ENCODE data around the gene TNC. TPM values are rescaled to one million over a fixed set of nuclear protein-coding genes. Genes with fewer than 3 reads are reported as not detected.

The TNC gene
- polyA plus RNA-seq, 3 donors, result 0.02 TPM; not detected in 2

DNA sequence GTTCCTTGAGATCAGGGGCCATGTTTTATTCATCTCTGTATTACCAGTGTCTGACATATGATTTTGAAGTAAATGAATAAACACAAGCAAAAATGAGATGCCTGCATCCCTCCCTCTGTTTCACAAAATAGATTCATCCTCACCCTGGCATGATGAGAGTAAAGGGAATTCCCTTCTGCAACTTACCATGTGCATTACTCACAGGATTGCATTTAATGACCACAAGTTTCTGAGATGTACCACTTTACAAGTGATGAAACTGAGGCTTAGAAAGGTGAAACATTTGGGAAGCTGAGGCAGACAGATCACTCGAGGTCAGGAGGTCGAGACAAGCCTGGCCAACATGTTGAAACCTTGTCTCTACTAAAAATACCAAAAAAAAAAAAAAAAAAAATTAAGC is 113.4 kb downstream of the TNC start:
- H2AFZ ChIP-seq (ENCODE audit: insufficient read depth, low read depth, low read length, poor library complexity, severe bottlenecking), result no peak overlapping the region
- Mint-ChIP-seq H3K9me3 (no peaks in the 10 kb centered on the region), H3K36me3 (no peaks in the 10 kb centered on the region), H3K4me1 (peaks cover 37% of the 10 kb centered on the region), H3K4me3 (no peak overlapping the region), H3K27me3 (ENCODE audit: low read depth in 3 of 3) (peaks cover 2 to 4% (median 3%) of the 10 kb centered on the region in 3 donors), H3K27ac (peak overlapping the region in 3 of 7 donors; percentile 3 to 73 (median 43))
- H3K9ac ChIP-seq (ENCODE audit: insufficient read depth, low read length, poor library complexity, severe bottlenecking), result no peak overlapping the region
- H3K4me3 ChIP-seq (replicated peaks in 1 of 3; ENCODE audit: low read depth in 2 of 3, low read length in 3 of 3), result no peak overlapping the region
- H3K9me3 ChIP-seq (replicated peaks in 1 of 2; ENCODE audit: control insufficient read depth in 1 of 2, insufficient read depth in 1 of 2, low read length in 2 of 2), result no peaks in the 10 kb centered on the region
- H3K4me1 ChIP-seq (ENCODE audit: control insufficient read depth in 1 of 2, insufficient read depth in 2 of 2, low read length in 2 of 2), result peaks cover 31 to 39% of the 10 kb centered on the region in 2 donors
- no peak overlapping the region for H3K27ac ChIP-seq (ENCODE audit: low read depth in 1 of 2, low read length in 2 of 2)
- H3K4me2 ChIP-seq (replicated peaks; ENCODE audit: extremely low read depth, low read length, poor library complexity, severe bottlenecking), result no peak overlapping the region
- no peaks in the 10 kb centered on the region for H3K27me3 ChIP-seq (ENCODE audit: control insufficient read depth in 2 of 2, insufficient read depth in 2 of 2, low read length in 2 of 2)
- TF ChIP-seq, protein P1, sequence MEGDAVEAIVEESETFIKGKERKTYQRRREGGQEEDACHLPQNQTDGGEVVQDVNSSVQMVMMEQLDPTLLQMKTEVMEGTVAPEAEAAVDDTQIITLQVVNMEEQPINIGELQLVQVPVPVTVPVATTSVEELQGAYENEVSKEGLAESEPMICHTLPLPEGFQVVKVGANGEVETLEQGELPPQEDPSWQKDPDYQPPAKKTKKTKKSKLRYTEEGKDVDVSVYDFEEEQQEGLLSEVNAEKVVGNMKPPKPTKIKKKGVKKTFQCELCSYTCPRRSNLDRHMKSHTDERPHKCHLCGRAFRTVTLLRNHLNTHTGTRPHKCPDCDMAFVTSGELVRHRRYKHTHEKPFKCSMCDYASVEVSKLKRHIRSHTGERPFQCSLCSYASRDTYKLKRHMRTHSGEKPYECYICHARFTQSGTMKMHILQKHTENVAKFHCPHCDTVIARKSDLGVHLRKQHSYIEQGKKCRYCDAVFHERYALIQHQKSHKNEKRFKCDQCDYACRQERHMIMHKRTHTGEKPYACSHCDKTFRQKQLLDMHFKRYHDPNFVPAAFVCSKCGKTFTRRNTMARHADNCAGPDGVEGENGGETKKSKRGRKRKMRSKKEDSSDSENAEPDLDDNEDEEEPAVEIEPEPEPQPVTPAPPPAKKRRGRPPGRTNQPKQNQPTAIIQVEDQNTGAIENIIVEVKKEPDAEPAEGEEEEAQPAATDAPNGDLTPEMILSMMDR (IDR thresholded peaks at IDR 0.05), result no peak
- no peaks in the 10 kb centered on the region for H3K79me2 ChIP-seq (ENCODE audit: insufficient read depth, low read length)
- WGBS (ENCODE audit: insufficient coverage), result no CpG with 5 or more reads among the region's 2 CpGs
- no peaks in the 10 kb centered on the region for H3K36me3 ChIP-seq (replicated peaks in 1 of 2; ENCODE audit: control insufficient read depth in 1 of 2, insufficient read depth in 2 of 2, low read length in 2 of 2)
- intact Hi-C loops (cut with micrococcal nuclease), result no loop called here
- peak; percentile 43 to 85 (median 72) for DNase-seq
- no peaks in the 10 kb centered on the region for H4K20me1 ChIP-seq (ENCODE audit: insufficient read depth, low read length)

DNA sequence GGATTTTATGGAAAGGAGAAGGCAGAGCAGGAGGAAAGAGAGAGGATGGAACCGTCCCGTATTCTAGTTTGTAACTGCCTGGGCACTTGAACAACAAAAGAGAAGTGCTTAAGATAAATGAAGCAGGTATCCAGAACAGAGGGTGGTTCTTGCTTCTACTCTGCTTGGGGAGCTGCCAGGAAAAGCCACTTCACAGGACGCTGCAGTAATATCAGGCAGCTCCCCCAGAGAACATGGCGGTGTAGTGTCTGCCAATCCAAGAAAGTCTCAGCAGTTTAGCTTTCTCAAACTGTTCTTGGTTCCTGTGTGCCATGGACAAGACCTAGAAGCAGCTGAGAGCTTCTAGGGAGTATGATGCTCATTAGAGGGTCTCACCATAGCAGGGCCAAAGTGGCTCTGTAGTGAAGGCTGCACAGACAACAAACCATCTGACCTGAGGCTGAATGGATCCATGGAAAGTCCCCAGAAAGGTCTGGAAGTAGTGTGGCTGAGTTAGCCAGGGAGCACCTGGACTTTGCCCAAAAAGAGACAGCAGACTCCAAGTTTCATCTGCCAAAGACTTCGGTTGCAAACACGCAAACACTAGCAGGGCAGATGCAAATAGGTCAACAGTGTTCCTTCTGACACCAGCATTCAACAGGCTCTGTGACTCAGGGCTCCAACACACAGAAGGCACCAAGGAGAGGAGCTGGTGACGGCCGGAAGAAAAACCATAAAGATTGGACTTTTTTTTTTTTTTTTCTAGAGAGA is 115.4 kb downstream of the TNC start:
- no peak overlapping the region for H3K27ac ChIP-seq (ENCODE audit: low read depth in 1 of 2, low read length in 2 of 2)
- H3K27me3 ChIP-seq (ENCODE audit: control insufficient read depth in 2 of 2, insufficient read depth in 2 of 2, low read length in 2 of 2), result no peaks in the 10 kb centered on the region
- H3K4me2 ChIP-seq (replicated peaks; ENCODE audit: extremely low read depth, low read length, poor library complexity, severe bottlenecking), result no peak overlapping the region
- peaks cover 19 to 20% of the 10 kb centered on the region in 2 donors for H3K4me1 ChIP-seq (ENCODE audit: control insufficient read depth in 1 of 2, insufficient read depth in 2 of 2, low read length in 2 of 2)
- Mint-ChIP-seq H3K36me3 (no peaks in the 10 kb centered on the region), H3K27me3 (ENCODE audit: low read depth in 3 of 3) (peaks cover 0 to 2% (median 2%) of the 10 kb centered on the region in 3 donors), H3K4me3 (no peak overlapping the region), H3K9me3 (no peaks in the 10 kb centered on the region), H3K27ac (peak overlapping the region in 1 of 7 donors; percentile 52), H3K4me1 (peaks cover 19% of the 10 kb centered on the region)
- H3K36me3 ChIP-seq (replicated peaks in 1 of 2; ENCODE audit: control insufficient read depth in 1 of 2, insufficient read depth in 2 of 2, low read length in 2 of 2), result no peaks in the 10 kb centered on the region
- H4K20me1 ChIP-seq (ENCODE audit: insufficient read depth, low read length), result no peaks in the 10 kb centered on the region
- no peak overlapping the region for H3K4me3 ChIP-seq (replicated peaks in 1 of 3; ENCODE audit: low read depth in 2 of 3, low read length in 3 of 3)
- DNase-seq, result no peak
- intact Hi-C loops (cut with micrococcal nuclease), result no loop called here
- no peak overlapping the region for H3K9ac ChIP-seq (ENCODE audit: insufficient read depth, low read length, poor library complexity, severe bottlenecking)
- H2AFZ ChIP-seq (ENCODE audit: insufficient read depth, low read depth, low read length, poor library complexity, severe bottlenecking), result no peak overlapping the region
- WGBS (ENCODE audit: insufficient coverage), result 86% methylated on average over 6 of the region's 8 CpGs
- TF ChIP-seq, protein P1 (IDR thresholded peaks at IDR 0.05), result no peak
- H3K9me3 ChIP-seq (replicated peaks in 1 of 2; ENCODE audit: control insufficient read depth in 1 of 2, insufficient read depth in 1 of 2, low read length in 2 of 2), result no peaks in the 10 kb centered on the region
- no peaks in the 10 kb centered on the region for H3K79me2 ChIP-seq (ENCODE audit: insufficient read depth, low read length)
